ENCODE data around the gene KCNC2.

The KCNC2 gene

DNA sequence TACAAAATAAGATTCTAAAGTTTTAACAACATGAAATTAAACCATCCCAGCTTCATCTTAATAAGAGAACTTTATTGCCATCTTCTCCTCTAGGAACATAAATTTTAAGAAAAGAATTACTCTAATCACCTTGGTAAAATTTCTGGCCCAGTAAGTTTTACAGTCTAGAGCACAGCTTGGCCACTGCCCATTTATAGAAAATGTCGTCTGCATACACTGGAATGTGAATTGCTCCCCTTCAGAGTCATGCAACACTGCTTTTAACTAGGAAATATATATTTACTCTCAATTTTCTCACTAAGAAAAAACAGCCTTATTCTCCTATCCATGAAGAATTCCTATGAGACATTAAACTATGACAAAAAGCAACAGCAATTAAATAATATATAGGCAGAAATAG lies 48.2 kb downstream of the KCNC2 start:
- no peak for DNase-seq (ENCODE audit: low spot score)

DNA sequence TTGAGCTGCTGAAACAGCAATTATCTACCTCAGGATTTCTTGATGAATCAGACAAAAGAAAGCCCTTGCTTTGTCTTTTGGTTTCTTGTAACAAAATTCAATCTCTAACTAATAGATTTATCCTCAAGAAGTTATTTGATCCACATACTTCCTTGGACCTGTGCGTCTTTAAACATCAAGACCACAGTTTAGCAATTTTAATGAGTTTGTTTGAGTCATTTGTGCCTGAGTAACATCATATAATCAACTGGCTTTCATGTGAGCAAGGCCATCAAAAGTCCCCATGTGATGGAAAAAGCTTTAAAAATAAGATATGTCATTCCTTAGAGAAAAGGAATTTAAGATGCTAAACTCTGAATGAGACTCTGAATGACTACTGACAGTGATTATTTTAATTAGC lies 52.3 kb downstream of the KCNC2 start:
- DNase-seq (ENCODE audit: low spot score) = no peak

DNA sequence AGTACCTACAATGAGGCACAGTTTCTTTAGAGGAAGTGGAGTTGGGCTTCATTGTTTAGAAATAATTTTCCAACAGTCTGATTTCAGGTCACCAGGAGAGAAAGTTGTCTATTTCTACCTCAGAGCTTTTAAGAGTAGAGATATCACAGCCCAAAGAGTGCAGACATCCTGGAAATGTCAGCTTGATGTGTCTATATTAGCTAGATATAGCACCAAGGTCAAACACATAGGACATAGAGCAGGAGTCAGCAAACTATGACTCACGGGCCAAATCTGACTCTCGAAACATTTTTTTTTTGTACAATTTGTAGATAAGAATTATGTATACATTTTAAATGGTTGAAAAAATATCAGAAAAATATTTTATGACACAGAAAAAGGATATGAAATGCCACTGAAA lies 53.7 kb downstream of the KCNC2 start:
- DNase-seq (ENCODE audit: low spot score) = no peak

DNA sequence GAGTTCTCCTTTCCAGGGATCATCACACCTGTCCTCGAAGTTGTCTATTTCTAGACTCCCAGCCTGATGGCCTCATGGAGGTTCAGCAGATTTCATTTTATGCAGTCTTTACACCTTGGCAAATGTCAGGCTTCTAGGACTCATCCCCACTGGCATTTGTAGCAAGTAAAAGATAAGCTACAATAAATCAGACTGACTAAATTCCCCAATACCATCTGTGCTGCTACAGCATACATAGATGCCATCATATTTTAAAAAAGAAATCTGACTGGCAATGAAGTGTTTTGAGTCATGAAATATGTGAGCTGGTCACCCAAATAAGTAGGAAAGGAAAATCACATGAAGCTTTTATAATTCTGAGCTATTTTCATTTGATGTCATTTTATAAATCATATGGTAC lies 55.3 kb downstream of the KCNC2 start:
- DNase-seq (ENCODE audit: low spot score) = no peak

DNA sequence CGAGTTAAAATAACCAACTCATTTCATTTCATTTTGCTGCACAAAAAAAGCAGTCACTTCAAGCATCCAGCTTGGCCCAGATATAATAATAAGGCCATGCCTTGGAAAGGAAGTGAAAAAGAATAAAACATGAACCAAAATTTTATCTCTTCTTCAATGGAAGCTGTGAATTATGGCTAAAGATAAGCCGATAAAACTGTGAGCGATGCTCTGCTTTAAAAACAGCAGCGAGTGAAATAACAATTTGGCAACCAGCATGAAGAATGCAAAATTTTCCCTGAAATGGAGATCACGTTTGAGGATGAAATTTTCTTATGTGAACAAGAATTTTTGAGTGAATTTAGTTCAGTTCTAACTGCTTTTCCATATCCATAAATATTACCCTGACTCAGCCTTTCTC lies 70.4 kb downstream of the KCNC2 start:
- DNase-seq (ENCODE audit: low spot score) = no peak

- DNase-seq (ENCODE audit: low spot score) = no peak
These were observed 71.7 kb downstream of the KCNC2 start for GRCh38 chr12:75137896-75138295.

- no peak for DNase-seq (ENCODE audit: low spot score)
These were observed 74.6 kb downstream of the KCNC2 start for GRCh38 chr12:75135026-75135425.

GRCh38 chr12:75130811-75131210 lies 78.8 kb downstream of the KCNC2 start:
- no peak for DNase-seq (ENCODE audit: low spot score)

- DNase-seq (ENCODE audit: low spot score) = no peak
These were observed 80.4 kb downstream of the KCNC2 start for GRCh38 chr12:75129275-75129674.

GRCh38 chr12:75121036-75121705 lies 88.5 kb downstream of the KCNC2 start:
- DNase-seq (ENCODE audit: low spot score) = no peak

DNA sequence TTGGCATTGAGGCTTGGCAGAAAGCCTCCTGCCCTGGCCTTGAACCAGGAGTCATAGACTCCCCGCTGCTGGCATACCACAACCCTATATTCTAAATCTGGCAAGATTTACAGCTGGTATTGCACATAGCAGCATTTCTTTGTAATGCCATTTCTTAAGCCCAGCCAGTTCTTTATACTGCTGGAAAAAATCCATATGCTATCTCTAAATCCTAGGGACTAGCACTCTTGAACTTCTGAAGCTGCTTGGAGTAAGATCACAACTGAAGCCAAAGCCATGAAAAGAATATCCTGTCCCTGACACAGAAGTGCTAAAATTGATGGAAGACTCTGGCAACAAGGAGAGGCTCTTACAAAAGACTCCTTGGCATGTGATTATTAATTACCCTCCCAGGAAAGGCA lies 89.3 kb downstream of the KCNC2 start:
- no peak for DNase-seq (ENCODE audit: low spot score)

- no peak for DNase-seq (ENCODE audit: low spot score)
These were observed 92.9 kb downstream of the KCNC2 start for GRCh38 chr12:75116646-75117198.

- no peak for DNase-seq (ENCODE audit: low spot score)
These were observed 93.9 kb downstream of the KCNC2 start for GRCh38 chr12:75115748-75116147.

DNA sequence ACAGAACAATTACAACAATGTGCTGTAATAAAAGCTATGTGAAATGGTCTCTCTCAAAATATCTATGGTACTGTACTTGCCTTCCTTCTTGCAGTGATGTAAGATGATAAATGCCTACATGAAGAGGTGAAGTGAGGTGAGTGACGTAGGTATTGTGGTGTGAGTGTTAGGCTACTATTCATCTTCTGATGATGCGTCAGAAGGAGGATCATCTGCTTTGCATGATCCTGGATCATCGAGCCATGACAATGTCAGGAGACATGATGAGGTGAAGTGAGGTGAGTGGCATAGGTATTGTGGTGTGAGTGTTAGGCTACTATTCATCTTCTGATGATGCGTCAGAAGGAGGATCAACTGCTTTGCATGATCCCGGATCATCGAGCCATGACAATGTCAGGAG lies 105.8 kb downstream of the KCNC2 start:
- no peak for DNase-seq (ENCODE audit: low spot score)

DNA sequence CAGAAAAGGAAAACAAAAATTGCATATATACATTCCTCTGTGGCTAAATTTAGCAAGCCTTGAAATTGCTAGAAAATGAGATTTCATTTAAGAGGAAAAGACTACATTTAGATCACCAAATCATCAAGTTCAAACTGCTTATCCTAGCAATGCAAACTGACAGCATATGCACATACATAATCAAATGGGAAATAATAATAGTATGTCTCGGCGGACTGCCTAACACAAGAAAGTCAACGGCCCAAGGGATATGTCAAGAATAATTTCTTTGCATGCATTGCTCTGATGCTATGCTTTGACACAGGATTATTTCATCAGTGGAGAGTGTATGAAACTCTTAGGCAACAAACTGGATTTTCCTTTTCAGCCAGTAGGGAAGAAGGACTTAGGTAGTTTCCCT lies 107.9 kb downstream of the KCNC2 start:
- no peak for DNase-seq (ENCODE audit: low spot score)

DNA sequence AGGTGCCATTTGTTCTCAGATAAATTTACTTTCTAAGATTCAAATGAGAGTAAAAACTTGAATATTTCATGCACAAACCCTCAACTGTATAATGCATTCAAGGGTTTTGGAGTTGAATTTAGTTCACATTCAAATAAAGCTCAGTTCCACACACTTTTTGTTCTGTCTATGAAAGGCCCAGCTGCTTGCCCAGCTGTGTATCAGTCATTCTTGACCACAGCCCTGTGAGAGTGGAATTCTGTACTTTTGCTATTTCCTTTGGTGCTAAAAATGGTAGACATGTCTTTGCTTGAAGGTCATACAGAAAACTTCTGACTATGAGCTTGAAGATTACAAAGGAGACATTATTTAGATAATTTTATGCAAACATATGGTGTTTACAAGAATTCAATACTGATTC lies 110.4 kb downstream of the KCNC2 start:
- no peak for DNase-seq (ENCODE audit: low spot score)

DNA sequence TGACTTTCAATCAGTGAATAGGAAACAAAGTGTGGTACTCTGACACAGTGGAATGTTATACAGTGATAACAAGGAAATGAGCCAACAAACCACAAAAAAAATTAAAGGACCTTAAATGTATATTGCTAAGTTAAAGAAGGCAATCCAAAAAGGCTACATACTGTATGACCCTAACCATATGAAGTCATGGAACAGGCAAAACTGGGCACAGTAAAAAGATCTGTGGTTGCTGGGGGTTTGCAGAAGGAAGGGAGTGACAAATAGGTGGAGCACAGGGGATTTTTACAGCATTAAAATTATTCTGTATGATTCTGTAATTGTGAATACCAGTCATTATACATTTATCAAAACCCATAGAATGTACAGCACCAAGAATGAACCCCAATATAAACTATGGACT lies 112.6 kb downstream of the KCNC2 start:
- no peak for DNase-seq (ENCODE audit: low spot score)

DNA sequence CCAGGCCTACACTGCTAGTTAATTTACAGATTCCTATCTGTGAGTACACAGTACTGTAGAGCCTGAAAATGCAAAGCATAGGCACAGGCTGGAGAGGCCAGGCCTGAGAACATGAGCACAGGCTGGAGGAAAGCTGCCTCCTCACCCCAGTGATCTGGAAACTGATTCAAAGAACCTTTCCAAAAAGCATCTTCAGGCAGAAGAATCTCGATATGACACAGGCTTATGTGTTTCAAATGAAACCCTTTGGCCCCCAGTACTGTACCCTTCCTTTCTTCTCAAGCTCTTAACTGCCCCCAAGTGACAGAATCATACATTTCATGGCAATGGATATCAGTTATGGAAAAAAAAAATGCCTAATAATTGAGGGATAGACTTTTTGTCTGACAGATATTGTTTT lies 122.0 kb downstream of the KCNC2 start:
- no peak for DNase-seq (ENCODE audit: low spot score)

DNA sequence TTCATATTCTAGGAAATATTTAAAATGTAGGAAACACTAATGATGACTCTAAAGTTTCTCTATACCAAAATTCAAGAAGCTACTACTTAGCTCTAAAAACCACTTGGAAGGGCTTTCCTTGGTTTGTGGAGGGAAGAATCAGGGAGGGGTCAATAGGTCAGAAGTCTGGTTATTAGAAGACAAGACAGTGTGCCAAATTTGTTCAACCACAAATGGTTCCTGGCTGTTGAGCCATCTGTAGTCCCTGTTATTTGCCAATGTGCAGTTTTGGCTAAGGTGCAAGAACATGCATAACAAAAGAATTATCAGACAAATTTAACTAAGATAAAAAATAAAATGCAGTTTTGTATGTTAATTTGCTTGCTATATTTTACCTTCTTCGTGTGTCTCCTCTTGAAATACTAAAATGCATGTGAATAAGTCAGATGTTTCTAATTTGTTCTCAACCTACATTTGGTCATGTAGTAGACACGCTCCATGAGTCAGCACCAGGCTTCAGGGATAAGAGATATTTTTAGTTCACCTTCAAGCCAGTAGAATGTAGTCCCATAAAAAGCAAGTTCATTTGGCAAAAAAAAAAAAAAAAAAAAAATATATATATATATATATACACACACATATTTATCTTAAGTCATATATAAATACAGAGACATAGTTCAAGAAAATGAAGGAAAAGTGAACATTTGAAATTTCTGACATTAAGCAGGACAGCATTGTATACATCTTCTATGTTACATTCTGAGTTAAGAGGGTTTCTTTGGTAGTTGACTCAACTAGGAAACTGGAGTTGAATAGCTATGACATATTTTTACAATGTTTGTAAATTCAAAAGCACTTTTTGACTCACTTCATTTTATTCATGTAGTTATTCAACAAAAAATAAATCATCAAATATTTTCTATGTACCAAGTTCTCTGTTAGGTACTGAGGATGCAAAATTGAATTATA lies 123.3 kb downstream of the KCNC2 start:
- DNase-seq (ENCODE audit: low spot score) = no peak

- DNase-seq (ENCODE audit: low spot score) = no peak
These were observed 128.3 kb downstream of the KCNC2 start for GRCh38 chr12:75081305-75081704.

DNA sequence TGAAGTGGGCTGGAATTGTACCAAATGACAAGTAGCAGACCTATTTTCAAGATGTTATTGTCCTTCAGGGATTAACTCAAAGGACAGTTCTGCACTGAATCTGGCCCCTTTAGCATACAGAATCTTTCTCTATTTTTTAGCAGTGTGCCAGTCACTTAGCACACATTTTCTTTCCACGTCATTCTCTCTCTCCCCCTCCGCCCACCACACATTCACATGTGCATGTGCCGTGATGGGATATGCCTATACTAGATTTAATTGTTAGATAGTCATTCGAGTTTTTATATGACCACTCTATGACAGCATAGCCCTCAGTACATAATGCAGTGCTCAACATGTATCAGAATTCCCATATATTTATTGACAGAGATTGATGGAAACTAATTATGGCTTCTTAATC lies 129.1 kb downstream of the KCNC2 start:
- DNase-seq (ENCODE audit: low spot score) = no peak

- no peak for DNase-seq (ENCODE audit: low spot score)
These were observed 144.2 kb downstream of the KCNC2 start for GRCh38 chr12:75065482-75065881.

DNA sequence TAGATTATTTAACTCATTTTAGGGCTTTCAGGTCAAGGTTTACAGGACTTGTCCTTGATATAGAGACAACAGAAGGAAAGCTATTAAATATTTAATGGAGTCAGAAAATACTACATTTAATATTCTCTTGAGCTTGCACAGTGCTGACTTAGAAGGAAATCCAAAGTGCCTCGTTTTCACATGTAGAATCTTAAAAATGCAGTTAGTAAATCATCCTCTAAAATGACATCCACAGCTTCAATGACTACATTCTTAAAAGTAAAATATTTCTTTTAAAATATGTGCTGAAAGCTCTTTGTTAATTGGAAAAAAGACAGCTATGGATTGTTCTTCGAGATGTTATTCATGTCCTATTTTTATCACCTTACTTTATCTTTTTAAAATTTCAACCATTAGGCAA lies 146.9 kb downstream of the KCNC2 start:
- no peak for DNase-seq (ENCODE audit: low spot score)
